KMS-11 (cell line): Measurements from ENCODE around the gene C7.

Experiments used
- H2AFZ ChIP-seq: fragments of 200-600 bp; sonication (generic); 2 replicates; pipeline ENCODE4 v1.6.1; 2016; ENCODE audit warnings: antibody characterized with exemption, mixed run types, low read depth
- H3K27ac ChIP-seq: fragments of 200-600 bp; sonication (generic); 2 replicates; pipeline ENCODE4 v1.6.1; 2016; ENCODE audit warnings: mild to moderate bottlenecking, mixed run types
- H3K27me3 ChIP-seq: fragments of 200-600 bp; sonication (generic); 2 replicates; pipeline ENCODE4 v1.6.1; 2017; ENCODE audit warnings: mild to moderate bottlenecking, low read depth, mixed run types, moderate library complexity; ENCODE audit not compliant: insufficient read depth
- H3K36me3 ChIP-seq: fragments of 200-600 bp; sonication (generic); 2 replicates; pipeline ENCODE4 v1.6.1; 2017; ENCODE audit warnings: mild to moderate bottlenecking, mixed run types; ENCODE audit not compliant: insufficient read depth
- H3K4me1 ChIP-seq: fragments of 200-600 bp; sonication (generic); 2 replicates; pipeline ENCODE4 v1.6.1; 2016; ENCODE audit warnings: mild to moderate bottlenecking, low read depth, mixed run types; ENCODE audit not compliant: poor library complexity, severe bottlenecking
- H3K4me2 ChIP-seq: fragments of 200-600 bp; sonication (generic); 2 replicates; pipeline ENCODE4 v1.7.0; 2016; ENCODE audit warnings: mild to moderate bottlenecking, mixed run types
- H3K4me3 ChIP-seq: fragments of 200-600 bp; sonication (generic); IDR thresholded peaks from 2 replicates; pipeline ENCODE4 v1.6.1; 2017; ENCODE audit warnings: low read depth, low read length, mixed read lengths; ENCODE audit not compliant: insufficient read depth
- H3K79me2 ChIP-seq: fragments of 200-600 bp; sonication (generic); 2 replicates; pipeline ENCODE4 v1.6.1; 2016; ENCODE audit warnings: low read depth, mixed run types; ENCODE audit not compliant: insufficient read depth
- H3K9ac ChIP-seq: fragments of 200-600 bp; sonication (generic); 2 replicates; pipeline ENCODE4 v1.6.1; 2016; ENCODE audit warnings: mild to moderate bottlenecking, mixed run types
- H4K20me1 ChIP-seq: fragments of 200-600 bp; sonication (generic); 2 replicates; pipeline ENCODE4 v1.6.1; 2016; ENCODE audit warnings: mild to moderate bottlenecking, mixed run types; ENCODE audit not compliant: insufficient read depth
- CTCF ChIP-seq: fragments of 200-600 bp; sonication (generic); conservative IDR thresholded peaks from 2 replicates; pipeline ENCODE4 v1.6.1; 2017; ENCODE audit warnings: low read depth, mild to moderate bottlenecking, antibody characterized with exemption, low read length, moderate library complexity, mixed read lengths

The C7 gene

GRCh38 chr5:40937075-40937474 lies 27.8 kb downstream of the C7 start:
- H3K79me2 ChIP-seq: no peaks in the 10 kb centered on the region
- H3K4me1 ChIP-seq: no peaks in the 10 kb centered on the region
- no peaks in the 10 kb centered on the region for H4K20me1 ChIP-seq
- H3K36me3 ChIP-seq: no peaks in the 10 kb centered on the region
- no peak overlapping the region for H3K27ac ChIP-seq
- H3K4me3 ChIP-seq: no peak overlapping the region
- H3K27me3 ChIP-seq: no peaks in the 10 kb centered on the region
- no peak overlapping the region for H2AFZ ChIP-seq
- H3K4me2 ChIP-seq: no peak overlapping the region
- no peak overlapping the region for H3K9ac ChIP-seq
- no peak for TF ChIP-seq CTCF

- Histone ChIP-seq H3K36me3 (no peaks in the 10 kb centered on the region), H3K4me1 (no peaks in the 10 kb centered on the region), H4K20me1 (no peaks in the 10 kb centered on the region), H3K27ac (no peak overlapping the region), H2AFZ (no peak overlapping the region), H3K4me2 (no peak overlapping the region), H3K27me3 (no peaks in the 10 kb centered on the region), H3K9ac (no peak overlapping the region), H3K79me2 (no peaks in the 10 kb centered on the region), H3K4me3 (no peak overlapping the region)
- no peak for TF ChIP-seq CTCF
Measured at GRCh38 chr5:40939753-40940152, 30.5 kb downstream of the C7 start.

- Histone ChIP-seq H3K4me1 (no peaks in the 10 kb centered on the region), H3K36me3 (no peaks in the 10 kb centered on the region), H3K27me3 (no peaks in the 10 kb centered on the region), H3K9ac (no peak overlapping the region), H3K4me2 (no peak overlapping the region), H3K79me2 (no peaks in the 10 kb centered on the region), H2AFZ (no peak overlapping the region), H3K4me3 (no peak overlapping the region), H3K27ac (no peak overlapping the region), H4K20me1 (no peaks in the 10 kb centered on the region)
- TF ChIP-seq CTCF: no peak
Measured at GRCh38 chr5:40945111-40945510, 35.8 kb downstream of the C7 start.

- H3K27ac ChIP-seq: no peak overlapping the region
- no peaks in the 10 kb centered on the region for H3K79me2 ChIP-seq
- H3K36me3 ChIP-seq: no peaks in the 10 kb centered on the region
- no peak overlapping the region for H3K4me2 ChIP-seq
- no peak overlapping the region for H3K9ac ChIP-seq
- no peaks in the 10 kb centered on the region for H3K4me1 ChIP-seq
- H3K27me3 ChIP-seq: no peaks in the 10 kb centered on the region
- no peak for TF ChIP-seq CTCF
- H2AFZ ChIP-seq: no peak overlapping the region
- no peaks in the 10 kb centered on the region for H4K20me1 ChIP-seq
- H3K4me3 ChIP-seq: no peak overlapping the region
Measured at GRCh38 chr5:40955313-40955712, 46.0 kb downstream of the C7 start.

GRCh38 chr5:40957048-40957447 lies 47.8 kb downstream of the C7 start:
- Histone ChIP-seq H3K27me3 (no peaks in the 10 kb centered on the region), H3K4me1 (no peaks in the 10 kb centered on the region), H3K4me2 (no peak overlapping the region), H2AFZ (no peak overlapping the region), H4K20me1 (no peaks in the 10 kb centered on the region), H3K36me3 (no peaks in the 10 kb centered on the region), H3K27ac (no peak overlapping the region), H3K9ac (no peak overlapping the region), H3K79me2 (no peaks in the 10 kb centered on the region), H3K4me3 (no peak overlapping the region)
- TF ChIP-seq CTCF: no peak
